Kidney glomerular epithelial cell (primary cell): Measurements from ENCODE around the gene C17orf107.

Source experiments
- DNase-seq: peaks from one replicate; lab custom pipeline; 2025; lab: John Stamatoyannopoulos, UW

The C17orf107 gene

DNA sequence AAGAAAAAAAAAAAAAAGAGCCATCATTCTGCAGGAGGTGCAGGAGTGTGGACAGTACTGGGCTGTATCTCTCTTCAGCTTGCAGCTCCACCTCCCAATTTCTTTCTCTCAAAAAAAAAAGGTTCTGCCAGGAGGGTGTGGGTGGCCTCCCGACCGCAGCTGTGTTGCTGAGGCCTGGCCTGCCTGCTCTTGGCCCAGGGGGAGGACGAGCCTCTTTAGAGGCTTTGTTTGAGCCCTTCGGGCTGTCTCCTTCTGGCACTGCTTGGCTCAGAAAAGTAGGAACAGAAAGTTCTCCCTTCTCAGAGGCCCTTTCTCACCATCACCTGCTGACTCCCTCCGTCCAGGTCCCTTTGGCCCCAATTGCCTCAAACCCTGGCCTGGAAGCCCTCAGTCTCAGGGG, 22.2 kb upstream of the C17orf107 start:
- DNase-seq, result no peak

DNA sequence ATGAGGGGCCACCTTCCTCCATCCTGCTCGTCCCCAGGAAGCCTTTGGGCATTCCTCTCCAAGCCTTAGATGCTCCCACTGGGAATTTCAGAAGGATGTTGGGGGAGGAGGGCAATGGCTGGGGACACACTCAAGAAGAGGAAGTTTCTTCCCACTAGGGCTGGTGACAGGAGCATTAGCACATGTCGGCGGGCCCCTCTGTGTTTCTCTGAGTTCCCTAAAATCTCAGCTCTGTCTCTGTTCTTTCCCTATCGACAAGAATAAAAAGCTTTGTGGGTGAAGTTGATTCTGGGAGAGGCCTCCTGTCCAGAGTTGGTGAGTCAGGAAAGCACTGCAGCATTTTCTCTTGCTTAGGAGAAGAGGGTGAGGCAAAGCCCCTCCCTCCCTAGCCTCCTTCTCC, 19.7 kb upstream of the C17orf107 start:
- no peak for DNase-seq

DNA sequence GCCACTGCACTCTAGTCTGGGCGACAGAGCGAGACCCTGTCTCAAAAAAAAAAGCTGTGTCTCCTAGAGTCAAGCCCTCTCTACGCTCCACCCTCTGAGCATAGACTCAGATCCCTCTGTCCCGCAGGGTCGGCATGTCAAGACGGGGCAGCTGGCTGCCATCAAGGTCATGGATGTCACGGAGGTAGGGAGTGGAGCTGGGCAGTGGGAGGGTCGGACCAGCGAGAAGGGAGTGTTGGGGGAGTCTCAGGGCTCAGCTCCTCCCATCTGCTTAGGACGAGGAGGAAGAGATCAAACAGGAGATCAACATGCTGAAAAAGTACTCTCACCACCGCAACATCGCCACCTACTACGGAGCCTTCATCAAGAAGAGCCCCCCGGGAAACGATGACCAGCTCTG, 18.5 kb upstream of the C17orf107 start:
- DNase-seq, result no peak

DNA sequence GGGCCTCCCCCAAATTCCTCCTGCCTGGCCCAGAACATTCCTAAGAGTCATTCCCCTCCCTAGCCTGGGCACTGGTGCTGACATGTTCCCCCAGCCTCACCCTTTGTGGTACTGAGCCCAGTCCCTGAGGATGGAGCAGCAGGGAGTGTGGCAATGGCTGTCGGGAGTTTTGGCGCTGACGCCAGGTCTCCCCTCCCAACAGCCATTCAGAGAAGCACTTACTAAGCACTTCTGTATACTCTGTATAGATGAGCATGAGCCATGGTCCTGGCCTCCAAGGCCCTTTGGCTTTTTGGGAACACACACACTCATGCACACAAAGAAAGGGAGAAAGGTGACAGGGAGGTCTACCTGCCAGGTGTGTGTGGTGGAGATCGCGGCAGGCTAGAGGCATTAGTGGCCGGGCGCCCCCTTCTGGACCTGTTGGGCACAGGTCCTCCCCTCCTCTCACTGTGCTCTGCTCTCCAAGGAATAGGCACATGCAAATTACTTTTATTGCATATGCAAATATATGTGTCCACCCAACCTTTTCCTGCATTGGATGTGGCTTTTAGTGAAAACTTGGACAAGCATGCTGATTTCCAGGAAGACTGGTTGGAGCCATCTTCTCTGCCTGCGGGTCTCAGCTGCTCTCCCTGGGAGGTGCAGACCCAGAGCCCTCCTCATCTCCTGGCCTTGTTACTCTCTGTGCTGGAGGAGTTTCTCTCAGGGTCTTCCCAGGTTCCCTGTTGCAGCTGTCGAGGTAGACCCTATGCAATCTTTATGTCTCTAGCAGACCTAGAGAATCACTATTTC, 17.4 kb upstream of the C17orf107 start:
- no peak for DNase-seq

DNA sequence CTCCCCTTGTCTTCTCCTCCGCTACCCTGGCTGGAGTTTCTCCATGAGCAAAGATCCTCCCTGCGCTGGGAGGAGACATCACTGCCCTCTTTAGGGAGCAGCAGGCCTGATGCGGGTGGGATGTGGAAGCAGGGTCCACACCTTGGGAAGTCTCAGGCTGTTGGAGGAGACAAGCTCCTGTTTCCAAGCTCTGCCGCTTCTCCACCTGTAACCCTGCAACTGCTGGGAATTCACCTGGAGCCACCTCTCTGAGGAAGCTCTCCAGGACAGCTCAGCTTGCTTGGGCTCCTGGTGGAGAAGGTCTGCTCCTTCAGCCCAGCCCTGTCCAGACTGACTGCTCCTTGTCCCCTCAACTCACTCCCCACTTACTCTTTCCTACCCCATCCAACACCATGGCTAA, 14.8 kb upstream of the C17orf107 start:
- DNase-seq, result no peak

DNA sequence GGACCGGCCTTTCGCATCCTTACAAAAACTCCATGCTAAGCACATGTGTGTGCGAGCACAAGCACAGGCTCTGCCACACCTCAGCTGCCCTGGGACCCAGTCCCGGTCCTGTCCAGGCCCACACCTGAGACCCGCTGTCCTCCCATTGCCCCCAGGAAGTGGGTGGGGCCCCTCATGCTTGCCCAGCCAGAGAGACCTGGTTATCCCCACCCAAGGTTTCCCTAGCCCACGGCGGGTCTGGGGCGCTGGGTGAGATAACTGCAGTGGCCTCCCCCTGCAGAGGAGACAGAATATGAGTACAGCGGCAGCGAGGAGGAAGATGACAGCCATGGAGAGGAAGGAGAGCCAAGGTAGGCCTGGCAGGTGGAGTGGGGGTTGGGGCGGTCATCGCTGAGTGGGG, 12.5 kb upstream of the C17orf107 start:
- no peak for DNase-seq

DNA sequence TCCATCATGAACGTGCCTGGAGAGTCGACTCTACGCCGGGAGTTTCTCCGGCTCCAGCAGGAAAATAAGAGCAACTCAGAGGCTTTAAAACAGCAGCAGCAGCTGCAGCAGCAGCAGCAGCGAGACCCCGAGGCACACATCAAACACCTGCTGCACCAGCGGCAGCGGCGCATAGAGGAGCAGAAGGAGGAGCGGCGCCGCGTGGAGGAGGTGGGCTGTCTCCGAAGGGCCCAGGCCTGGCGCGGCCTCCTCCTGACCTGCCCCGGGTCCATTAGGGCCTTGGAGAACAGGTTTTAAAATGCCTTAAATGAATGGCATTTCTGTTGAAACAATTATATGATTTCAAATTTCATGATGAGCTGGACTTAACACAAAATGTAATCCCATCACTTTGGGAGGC, 11.8 kb upstream of the C17orf107 start:
- no peak for DNase-seq

DNA sequence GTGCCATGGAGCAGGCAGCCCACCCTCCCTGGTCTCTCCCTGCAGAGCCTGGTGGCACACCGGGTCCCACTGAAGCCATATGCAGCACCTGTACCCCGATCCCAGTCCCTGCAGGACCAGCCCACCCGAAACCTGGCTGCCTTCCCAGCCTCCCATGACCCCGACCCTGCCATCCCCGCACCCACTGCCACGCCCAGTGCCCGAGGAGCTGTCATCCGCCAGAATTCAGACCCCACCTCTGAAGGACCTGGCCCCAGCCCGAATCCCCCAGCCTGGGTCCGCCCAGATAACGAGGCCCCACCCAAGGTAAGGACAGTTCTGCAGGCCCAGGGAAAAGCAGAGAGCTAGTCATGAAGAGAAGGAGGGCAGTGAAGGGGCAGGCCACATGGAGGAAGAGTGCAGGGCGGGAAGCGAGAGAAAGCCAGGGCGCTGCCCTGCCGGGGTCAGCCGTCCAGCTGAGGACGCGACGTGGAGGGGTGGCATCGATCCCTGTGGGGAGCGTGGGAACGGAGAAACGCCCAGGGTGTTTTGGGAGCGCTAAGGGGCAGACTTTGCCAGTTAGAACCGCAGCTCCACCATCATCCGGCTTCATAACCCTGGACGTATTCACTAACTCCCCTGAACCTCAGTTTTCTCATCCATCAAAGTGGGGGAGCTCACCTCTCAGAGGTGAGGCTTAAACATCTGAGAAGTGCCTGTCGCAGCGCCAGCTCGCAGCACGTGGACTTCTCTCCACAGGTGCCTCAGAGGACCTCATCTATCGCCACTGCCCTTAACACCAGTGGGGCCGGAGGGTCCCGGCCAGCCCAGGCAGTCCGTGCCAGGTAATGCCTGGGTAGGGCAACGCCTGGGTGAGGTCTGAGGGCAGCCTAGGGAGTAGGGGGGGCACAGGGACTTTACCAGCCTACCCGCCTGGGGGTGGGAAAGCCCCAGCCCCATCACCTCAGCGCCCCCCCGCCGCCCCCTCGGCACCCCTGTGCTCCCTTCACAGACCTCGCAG, 7.6 kb upstream of the C17orf107 start:
- no peak for DNase-seq

DNA sequence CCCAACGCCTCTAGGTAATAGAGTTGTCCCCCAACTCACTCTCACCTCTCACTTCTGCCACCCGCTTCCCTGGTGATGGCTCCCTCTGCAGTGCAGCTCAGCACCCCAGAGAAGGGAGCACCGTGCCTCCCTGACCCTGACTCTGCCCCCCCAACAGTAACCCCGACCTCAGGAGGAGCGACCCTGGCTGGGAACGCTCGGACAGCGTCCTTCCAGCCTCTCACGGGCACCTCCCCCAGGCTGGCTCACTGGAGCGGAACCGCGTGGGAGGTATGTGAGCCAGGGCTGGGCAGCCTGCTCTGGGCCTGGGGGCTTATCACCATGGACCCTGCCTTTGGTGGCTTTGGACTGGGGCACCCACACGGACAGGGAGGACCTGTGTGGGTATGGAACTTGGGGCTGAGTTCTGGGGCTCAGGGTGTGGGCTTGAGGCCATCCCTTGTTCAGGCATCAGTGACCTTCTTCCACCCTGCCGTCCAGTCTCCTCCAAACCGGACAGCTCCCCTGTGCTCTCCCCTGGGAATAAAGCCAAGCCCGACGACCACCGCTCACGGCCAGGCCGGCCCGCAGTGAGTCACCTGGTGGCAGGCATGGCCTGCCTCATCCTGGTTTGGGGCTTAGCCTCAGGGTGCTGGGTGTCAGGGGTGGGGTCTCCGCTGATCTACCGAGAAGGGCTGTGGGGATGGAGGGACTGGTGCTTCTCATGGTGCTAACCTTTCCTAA, 6.7 kb upstream of the C17orf107 start:
- no peak for DNase-seq

DNA sequence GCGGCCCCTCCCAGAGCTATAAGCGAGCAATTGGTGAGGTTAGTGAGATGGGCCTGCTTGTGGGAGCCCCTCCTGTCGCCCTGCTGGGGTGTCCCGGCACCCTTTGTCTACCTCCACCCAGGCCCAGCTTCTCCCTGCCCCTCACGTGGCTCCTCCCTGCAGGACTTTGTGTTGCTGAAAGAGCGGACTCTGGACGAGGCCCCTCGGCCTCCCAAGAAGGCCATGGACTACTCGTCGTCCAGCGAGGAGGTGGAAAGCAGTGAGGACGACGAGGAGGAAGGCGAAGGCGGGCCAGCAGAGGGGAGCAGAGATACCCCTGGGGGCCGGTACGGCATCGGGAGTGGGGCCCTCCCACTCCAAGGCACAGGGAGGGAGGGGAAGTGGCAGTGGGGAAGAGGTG, 6.1 kb upstream of the C17orf107 start:
- no peak for DNase-seq

DNA sequence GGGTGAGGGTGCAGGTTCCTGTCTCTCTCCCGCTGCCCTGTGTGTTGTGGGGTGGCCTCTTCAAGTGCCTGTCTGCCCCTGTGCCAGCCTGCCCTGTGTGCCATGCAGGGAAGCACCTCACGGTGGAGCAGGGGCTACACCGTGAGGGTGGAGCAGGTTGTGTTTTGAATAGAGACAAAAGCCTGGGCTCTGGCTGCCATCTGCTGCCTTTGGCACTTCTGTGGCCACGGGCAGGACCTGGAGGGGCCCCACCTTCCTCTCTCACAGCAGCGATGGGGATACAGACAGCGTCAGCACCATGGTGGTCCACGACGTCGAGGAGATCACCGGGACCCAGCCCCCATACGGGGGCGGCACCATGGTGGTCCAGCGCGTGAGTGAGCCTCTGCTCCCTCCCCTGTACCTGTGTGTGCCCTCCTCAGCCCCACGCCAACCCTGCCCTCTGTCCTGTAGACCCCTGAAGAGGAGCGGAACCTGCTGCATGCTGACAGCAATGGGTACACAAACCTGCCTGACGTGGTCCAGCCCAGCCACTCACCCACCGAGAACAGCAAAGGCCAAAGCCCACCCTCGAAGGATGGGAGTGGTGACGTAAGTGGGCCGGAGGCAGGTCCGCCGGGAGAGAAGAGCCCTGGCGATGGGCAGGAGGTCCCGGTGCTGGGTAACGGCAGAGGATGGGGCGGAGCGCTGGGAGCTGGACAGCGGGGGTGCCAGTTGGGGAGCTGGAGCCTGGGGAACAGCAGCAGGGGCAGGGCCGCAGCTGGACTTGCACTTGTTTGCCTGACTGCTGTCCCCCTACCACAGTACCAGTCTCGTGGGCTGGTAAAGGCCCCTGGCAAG, 5.4 kb upstream of the C17orf107 start:
- no peak for DNase-seq

DNA sequence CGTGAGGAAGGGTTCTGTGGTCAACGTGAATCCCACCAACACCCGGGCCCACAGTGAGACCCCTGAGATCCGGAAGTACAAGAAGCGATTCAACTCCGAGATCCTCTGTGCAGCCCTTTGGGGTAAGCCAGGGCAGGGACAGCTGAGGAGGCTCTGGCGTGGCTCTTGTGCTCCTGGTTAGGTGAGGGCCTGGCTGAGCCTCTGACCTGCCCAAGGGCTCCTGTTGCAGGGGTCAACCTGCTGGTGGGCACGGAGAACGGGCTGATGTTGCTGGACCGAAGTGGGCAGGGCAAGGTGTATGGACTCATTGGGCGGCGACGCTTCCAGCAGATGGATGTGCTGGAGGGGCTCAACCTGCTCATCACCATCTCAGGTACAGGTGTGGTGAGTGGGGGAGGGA, 4.2 kb upstream of the C17orf107 start:
- DNase-seq, result no peak

DNA sequence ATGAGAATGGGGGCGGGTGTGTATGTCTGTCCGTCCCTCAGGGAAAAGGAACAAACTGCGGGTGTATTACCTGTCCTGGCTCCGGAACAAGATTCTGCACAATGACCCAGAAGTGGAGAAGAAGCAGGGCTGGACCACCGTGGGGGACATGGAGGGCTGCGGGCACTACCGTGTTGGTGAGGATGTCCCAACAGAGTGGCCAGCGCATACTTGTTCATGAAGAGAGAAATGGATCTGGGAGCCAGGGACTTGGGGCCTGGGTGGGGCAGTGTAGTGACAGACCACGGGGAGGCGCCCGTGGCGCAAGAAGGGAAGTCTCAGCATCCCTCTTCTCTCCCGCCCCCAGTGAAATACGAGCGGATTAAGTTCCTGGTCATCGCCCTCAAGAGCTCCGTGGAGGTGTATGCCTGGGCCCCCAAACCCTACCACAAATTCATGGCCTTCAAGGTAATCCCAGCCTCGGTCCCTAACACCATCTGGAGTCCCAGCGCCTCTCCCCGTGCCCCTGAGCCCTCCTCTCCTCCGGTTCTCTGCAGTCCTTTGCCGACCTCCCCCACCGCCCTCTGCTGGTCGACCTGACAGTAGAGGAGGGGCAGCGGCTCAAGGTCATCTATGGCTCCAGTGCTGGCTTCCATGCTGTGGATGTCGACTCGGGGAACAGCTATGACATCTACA, 3.5 kb upstream of the C17orf107 start:
- no peak for DNase-seq

DNA sequence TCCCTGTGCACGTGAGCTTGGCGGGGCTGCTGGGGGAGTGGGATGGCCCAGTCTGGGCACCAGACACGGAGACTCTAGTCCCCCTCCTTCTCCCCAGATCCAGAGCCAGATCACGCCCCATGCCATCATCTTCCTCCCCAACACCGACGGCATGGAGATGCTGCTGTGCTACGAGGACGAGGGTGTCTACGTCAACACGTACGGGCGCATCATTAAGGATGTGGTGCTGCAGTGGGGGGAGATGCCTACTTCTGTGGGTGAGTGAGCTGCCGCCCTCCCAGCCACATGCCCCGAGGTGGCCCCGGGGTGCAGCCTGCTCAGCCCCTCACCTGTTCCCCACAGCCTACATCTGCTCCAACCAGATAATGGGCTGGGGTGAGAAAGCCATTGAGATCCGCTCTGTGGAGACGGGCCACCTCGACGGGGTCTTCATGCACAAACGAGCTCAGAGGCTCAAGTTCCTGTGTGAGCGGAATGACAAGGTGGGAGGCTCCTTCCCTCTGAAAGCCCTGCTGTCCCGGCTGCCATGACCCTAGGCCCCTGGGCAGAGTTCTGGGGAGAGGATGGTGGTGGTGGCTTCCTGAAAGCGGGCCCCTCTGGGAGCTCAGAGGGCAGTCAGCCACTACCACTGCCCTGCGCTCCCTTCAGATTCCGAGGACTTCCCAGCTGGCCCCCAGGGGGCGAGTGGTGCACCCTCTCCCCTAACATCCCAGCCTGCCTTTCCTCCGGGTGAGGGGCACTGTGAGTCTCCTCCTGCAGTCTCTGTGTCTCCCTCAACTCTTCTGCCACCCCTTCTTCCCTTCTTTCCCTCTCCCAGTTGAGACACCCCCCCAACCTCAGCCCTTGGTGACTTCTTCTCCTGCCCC, 2.8 kb upstream of the C17orf107 start:
- DNase-seq, result no peak

DNA sequence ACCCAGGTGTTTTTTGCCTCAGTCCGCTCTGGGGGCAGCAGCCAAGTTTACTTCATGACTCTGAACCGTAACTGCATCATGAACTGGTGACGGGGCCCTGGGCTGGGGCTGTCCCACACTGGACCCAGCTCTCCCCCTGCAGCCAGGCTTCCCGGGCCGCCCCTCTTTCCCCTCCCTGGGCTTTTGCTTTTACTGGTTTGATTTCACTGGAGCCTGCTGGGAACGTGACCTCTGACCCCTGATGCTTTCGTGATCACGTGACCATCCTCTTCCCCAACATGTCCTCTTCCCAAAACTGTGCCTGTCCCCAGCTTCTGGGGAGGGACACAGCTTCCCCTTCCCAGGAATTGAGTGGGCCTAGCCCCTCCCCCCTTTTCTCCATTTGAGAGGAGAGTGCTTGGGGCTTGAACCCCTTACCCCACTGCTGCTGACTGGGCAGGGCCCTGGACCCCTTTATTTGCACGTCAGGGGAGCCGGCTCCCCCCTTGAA, 2.1 kb upstream of the C17orf107 start:
- no peak for DNase-seq

DNA sequence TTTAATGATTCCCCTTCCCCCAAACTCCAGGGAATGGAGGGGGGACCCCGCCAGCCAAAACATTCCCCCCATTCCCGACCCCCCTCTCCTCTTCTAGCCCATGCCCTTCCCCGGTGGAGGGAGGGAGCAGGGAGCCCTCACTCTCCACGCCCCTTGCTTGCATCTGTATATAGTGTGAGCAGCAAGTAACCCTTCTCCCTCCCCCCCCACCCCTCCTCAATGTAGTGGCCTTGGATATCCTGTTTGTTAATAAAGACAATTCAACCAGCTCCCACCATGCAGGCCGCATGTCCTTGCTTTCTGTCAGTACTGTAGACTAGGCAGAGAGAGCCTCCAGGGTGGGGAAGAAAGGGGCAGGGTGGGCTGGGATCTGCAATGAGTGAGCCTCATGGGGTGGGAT, 1.6 kb upstream of the C17orf107 start:
- no peak for DNase-seq

DNA sequence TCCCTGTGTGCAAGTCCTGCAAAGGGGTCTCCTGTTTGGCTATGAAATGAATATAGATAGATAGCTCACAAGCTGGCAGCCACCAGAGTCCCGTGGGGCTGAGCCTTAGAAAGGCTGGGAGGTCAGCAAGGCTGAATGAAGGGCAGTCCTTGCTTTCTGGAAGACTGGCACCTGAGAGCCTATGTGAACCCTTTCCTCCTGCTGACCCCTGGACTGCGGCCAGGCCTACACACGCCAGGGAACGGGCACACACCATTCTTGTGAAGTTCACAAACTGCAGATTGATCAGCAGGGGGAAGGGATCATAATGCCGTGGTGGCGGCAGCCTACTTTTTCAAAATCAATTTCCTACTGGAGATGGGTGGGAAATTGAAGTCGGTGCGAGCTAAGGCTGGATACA, 985 bp upstream of the C17orf107 start:
- DNase-seq, result no peak

DNA sequence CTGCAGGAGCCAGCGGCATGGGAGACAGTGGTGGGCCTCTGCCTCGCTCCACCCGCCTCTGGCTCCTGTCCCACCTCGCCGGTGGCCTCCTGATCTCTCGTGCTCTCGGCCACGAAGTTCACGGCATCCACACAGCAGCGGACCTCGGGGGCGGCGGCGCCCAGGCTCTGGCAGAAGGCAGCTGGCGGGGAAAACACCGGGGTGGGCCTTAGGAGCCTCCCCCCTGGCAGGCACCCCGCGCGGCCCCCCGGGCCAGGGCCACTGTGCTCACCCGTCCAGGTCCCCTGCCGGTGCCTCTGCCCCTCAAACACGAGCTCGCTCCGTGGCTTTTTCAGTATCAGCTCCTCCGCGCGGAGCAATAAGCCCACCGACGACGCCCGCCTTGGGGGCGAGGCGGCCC, 409 bp upstream of the C17orf107 start:
- DNase-seq, result no peak

DNA sequence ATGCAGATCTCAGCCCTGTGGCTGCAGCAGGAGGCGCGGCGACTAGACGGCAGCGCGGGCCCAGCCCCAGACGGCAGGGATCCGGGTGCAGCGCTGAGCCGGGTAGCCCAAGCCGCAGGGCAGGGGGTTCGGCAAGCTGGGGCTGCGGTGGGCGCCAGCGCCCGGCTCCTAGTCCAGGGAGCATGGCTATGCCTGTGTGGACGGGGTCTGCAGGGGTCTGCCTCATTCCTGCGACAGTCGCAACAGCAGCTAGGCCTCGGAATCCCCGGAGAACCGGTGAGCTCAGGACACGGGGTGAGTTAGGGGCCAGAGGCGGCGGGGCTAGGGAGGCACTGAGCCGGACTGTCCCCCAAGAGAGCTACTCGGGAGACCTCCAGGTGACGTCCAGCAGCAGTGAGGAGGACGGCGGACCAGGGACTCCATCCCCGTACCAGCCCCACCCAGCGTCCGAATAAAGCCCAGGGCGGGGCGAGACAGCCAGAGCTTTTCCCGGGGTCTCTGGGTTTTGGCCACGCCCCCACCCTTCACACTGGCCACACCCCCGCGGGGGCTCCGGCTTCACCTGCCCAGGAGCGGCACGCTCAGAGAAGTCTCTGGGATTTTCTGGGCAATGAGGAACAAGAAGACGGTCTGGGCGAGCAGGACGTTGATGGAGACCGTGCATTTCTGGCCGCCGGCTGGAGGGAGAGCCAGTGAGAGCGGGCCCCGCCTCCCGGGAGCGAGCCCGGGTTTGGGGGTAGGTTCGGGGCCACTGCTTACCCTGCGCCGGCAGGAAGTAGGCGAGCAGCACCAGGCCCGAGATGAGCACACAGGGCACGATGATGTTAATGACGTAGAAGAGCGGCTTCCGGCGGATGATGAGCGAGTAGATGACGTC, 1.1 kb downstream of the C17orf107 start:
- DNase-seq, result no peak
